Measurements from ENCODE around the gene POU6F1.
"Not testable (repeated sequence)": the region's sequence is repeated elsewhere in the genome, so short reads cannot be mapped to it uniquely, and the experiment has no call there.

GRCh38 chr12:51227112-51227511 lies 9.2 kb upstream of the POU6F1 start:
- TF ChIP-seq, protein P1, sequence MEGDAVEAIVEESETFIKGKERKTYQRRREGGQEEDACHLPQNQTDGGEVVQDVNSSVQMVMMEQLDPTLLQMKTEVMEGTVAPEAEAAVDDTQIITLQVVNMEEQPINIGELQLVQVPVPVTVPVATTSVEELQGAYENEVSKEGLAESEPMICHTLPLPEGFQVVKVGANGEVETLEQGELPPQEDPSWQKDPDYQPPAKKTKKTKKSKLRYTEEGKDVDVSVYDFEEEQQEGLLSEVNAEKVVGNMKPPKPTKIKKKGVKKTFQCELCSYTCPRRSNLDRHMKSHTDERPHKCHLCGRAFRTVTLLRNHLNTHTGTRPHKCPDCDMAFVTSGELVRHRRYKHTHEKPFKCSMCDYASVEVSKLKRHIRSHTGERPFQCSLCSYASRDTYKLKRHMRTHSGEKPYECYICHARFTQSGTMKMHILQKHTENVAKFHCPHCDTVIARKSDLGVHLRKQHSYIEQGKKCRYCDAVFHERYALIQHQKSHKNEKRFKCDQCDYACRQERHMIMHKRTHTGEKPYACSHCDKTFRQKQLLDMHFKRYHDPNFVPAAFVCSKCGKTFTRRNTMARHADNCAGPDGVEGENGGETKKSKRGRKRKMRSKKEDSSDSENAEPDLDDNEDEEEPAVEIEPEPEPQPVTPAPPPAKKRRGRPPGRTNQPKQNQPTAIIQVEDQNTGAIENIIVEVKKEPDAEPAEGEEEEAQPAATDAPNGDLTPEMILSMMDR (IDR thresholded peaks at IDR 0.05) = not testable (repeated sequence)
- not testable (repeated sequence) for TF ChIP-seq POLR2A (IDR thresholded peaks at IDR 0.05)
